Right cardiac atrium (tissue), 5 donors: ENCODE measurements around the gene APOB. TPM values are rescaled to one million over a fixed set of nuclear protein-coding genes. Genes with fewer than 3 reads are reported as not detected.

Experiments
- ATAC-seq, 2 donors: fragments of 200-7000 bp; cut with Tn5 transposase; one replicate each; pipeline versions ENCODE4 v1.8.0 to v1.9.1; 2020; ENCODE audit warnings: moderate library complexity in 2 of 2, mild to moderate bottlenecking in 1 of 2
- DNase-seq, 3 donors: peaks; one replicate each; pipeline ENCODE4 v3.0.0-alpha.2; 2020
- H3K27ac ChIP-seq: one replicate; pipeline ENCODE4 v1.5.1; 2013; ENCODE audit warnings: mild to moderate bottlenecking, low read length, control low read depth, moderate library complexity
- H3K27me3 ChIP-seq: one replicate; pipeline ENCODE4 v1.6.1; 2013; ENCODE audit not compliant: control insufficient read depth, insufficient read depth
- H3K4me1 ChIP-seq: one replicate; pipeline ENCODE4 v1.6.1; 2013; ENCODE audit warnings: low read length; ENCODE audit not compliant: control insufficient read depth, insufficient read depth
- H3K4me3 ChIP-seq: one replicate; pipeline ENCODE4 v1.5.1; 2013; ENCODE audit warnings: low read length, control low read depth
- H3K9me3 ChIP-seq: one replicate; pipeline ENCODE4 v1.6.1; 2013; ENCODE audit warnings: low read length; ENCODE audit not compliant: control insufficient read depth
- WGBS: extraction: QIAGEN DNeasy Blood & Tissue Kit; methylation state at CpG from one replicate; pipeline ENCODE4 v1.1.7; 2013; 5-methylcytosine and 5-hydroxymethylcytosine counted together
- intact Hi-C, 4 donors: fragments of 100-400 bp; cut with DNase I; formaldehyde crosslinking; loops; one replicate each; pipeline versions ENCODE4 v1.11.0 to v1.14.0; 2022 to 2023
- polyA plus RNA-seq: library from polyadenylated mRNA; stranded (reverse); fragments of 200-250 nt; gene quantifications from one replicate; pipeline ENCODE4 v1.2.3, GENCODE V29; 2013
- total RNA-seq, 4 donors: library from RNA; stranded (reverse); fragmentation: NEBNext Ultra II Directional; extraction: Animal tissue kit (Norgen Biotek cat#: 25700); gene quantifications; one replicate each; pipeline ENCODE4 v1.2.1, GENCODE V29; 2021
- donor health status: healthy with polysubstance abuse.
- donor health status: DM: no; HTN: yes; CAD: no.
- donor health status: DM: no; HTN: no; CAD: no.
- donor health status: DM: no; HTN: yes; CAD: no; lungs with severe emphysema.
- donor health status: DM: yes; HTN: yes; CAD: no.

APOB gene
- total and polyA plus RNA-seq, 5 donors, result 3.6 to 93.2 (median 15.8) TPM

DNA sequence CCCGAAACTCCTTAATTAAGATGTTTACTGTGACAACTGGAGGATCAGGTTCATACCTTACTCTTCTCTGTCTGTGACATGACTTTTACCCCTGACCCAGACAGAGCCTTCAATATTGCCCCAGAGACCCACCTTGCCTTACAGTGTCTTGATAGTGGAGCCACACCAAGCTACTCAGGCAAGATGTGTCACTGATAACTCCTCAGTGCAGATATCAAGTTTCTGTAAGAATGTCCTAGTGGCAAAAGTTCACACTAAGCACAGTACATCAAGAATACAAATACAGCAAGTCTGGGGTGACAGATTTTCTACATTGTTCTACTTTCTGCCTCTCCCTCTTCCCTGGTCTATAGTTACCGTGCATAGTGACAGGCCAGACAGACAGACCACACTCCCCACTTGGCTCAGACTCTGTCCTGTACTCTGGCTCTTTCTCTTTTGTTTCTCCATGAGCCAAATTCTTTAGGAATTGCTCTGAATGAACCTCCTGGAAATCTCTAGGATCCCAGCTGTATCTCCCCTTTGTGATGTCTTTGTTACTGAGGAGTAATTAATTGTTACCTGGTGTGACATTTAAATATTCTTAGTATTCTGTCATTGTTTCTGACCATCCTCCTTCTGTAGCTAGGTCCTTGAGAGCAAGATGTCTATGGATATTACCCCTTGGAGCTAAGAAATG lies 24.1 kb upstream of the APOB start:
- H3K27ac ChIP-seq, result no peak overlapping the region
- H3K4me1 ChIP-seq, result no peaks in the 10 kb centered on the region
- intact Hi-C loops, result loop anchor here in 1 of 4 donors (10.0 kb wide), 2 partner anchors 137 to 227 kb away; no protein-coding TSS in a partner anchor
- DNase-seq, result no peak
- WGBS, result 58% methylated on average over 2 of the region's 2 CpGs
- no peaks in the 10 kb centered on the region for H3K27me3 ChIP-seq
- H3K4me3 ChIP-seq, result no peak overlapping the region
- ATAC-seq, result no peak
- no peaks in the 10 kb centered on the region for H3K9me3 ChIP-seq

DNA sequence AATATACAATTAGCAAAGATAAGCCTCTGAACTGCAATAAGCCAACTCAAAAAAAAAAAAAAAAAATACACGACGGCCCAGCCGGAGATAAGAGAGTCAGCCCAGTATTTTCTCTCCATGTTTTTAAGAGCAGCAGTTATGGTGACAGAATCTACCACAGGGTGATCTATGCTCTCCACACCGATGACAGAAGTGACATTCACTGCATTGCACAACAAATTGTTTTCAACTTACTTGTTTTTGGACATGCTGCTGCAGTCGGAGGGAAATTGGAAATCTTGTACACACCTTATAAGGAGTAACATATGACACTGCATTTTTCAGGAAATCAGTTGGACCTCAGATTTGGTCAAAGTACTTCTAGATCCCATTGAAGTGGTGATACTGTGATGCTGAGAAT lies 23.3 kb upstream of the APOB start:
- DNase-seq (no peak), ATAC-seq (no peak)
- intact Hi-C loops, result loop anchor here in 1 of 4 donors (10.0 kb wide), 2 partner anchors 138 to 228 kb away; no protein-coding TSS in a partner anchor
- Histone ChIP-seq H3K4me1 (no peaks in the 10 kb centered on the region), H3K27me3 (no peaks in the 10 kb centered on the region), H3K4me3 (no peak overlapping the region), H3K9me3 (no peaks in the 10 kb centered on the region), H3K27ac (no peak overlapping the region)
- 44% methylated on average over 5 of the region's 5 CpGs for WGBS

DNA sequence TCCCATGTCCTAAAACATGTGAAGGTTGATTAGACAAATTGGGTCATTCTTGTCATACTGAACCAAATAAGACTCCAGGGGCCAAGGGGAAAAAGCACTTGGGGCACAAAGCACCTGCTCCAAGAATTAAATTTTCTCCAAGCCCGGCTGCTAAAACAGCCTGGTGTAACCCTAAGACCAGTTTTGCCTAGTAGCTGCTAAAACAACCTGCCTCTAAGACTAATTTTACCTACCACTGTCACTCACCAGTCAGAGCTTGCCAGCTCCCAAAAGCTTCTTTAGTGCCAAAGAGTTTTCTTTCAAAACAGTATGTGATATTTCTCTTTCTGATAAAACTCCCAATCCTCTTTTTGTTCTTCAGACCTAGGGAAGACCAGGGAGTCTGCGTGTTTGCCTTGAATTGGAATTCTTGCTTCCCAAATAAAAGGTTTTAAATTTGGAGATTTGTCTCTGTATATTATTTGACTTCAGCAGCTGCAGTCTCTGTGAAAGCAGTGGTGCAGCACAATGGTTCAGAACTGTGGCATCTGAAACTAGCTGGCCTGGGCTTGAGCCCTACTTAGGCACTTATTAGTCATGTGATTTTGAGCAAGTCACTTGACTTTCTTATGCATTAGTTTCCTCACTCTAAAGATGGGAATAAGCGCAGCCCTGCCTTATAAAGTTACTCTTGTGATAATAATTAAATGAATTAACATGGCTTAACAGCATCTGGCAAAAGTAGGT lies 16.2 kb upstream of the APOB start:
- 93% methylated on average over 3 of the region's 3 CpGs for WGBS

DNA sequence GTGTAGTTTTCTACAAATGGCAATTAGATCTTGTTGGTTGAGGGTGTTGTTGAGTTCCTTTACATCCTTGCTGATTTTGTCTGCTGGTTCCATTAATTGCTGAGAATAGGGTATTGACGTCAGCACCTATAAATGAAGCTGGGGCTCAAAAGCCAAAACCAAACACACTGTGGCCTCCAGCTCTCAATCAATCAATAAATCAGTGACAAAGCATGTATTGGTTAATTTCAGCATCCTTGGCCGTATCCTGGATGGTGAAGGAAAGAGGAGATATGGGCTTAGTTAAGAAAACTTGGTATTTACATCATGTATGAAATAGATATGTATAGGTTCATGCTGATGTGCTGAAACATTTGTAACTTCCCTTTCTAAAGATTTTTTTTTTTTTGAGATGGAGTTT lies 13.2 kb upstream of the APOB start:
- ATAC-seq (no peak), DNase-seq (no peak)
- no peaks in the 10 kb centered on the region for H3K27me3 ChIP-seq
- H3K4me3 ChIP-seq, result no peak overlapping the region
- H3K27ac ChIP-seq, result no peak overlapping the region
- H3K9me3 ChIP-seq, result no peaks in the 10 kb centered on the region
- WGBS, result 91% methylated on average over 2 of the region's 2 CpGs
- intact Hi-C loops, result no loop called here
- no peaks in the 10 kb centered on the region for H3K4me1 ChIP-seq

More for the DNA sequence above, 16.2 kb upstream of the APOB start:
- no peaks in the 10 kb centered on the region for H3K4me1 ChIP-seq
- intact Hi-C loops, result loop anchor here in 1 of 4 donors (10.0 kb wide), 2 partner anchors 145 to 235 kb away; no protein-coding TSS in a partner anchor
- no peak overlapping the region for H3K4me3 ChIP-seq
- no peaks in the 10 kb centered on the region for H3K27me3 ChIP-seq
- DNase-seq (no peak), ATAC-seq (no peak)
- H3K9me3 ChIP-seq, result no peaks in the 10 kb centered on the region
- H3K27ac ChIP-seq, result no peak overlapping the region

DNA sequence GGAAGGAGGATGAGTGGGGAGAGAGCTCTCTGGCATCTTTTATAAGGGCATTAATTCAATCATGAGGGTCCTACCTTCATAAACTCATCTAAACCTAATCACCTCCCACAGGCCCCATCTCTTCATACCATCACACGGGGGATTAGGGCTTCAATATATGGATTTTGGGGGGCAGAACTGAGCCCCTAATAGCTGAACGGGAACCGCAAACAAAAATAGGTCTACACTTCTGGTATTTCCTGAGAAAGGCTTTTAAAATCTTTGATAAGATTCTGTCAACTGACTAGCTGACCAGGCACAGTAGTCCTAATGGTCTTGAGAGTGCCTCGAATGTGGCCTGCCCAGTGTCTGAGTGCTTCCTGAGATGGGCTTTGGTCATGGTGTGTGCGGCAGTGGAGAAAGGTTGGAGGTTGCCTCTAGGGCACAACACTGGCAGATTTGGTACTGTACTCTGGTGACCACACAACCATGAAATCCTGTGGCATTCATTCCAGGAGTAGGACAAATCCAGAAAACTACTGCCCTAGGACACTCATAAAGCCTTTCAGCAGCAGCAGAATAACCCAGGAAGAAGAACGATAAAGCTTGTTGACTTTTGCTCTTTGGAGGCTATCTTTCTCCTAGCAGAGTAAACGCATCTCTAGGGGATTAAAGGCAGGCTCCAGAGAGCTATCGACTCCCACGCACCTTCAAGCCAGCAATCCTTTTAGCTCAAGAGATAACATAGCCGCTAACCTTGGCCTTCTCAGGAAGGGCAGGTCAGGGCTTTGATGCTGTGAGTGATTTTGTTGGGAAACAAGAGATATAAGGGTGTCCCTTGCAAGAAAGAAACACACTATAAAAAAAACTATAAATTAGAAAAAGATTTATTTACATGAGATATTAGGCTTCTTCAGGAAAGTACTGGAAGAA lies 12.3 kb upstream of the APOB start:
- Histone ChIP-seq H3K9me3 (no peaks in the 10 kb centered on the region), H3K4me3 (no peak overlapping the region), H3K4me1 (no peaks in the 10 kb centered on the region), H3K27ac (no peak overlapping the region), H3K27me3 (no peaks in the 10 kb centered on the region)
- ATAC-seq (no peak), DNase-seq (no peak)
- intact Hi-C loops, result no loop called here
- 54% methylated on average over 10 of the region's 10 CpGs for WGBS

DNA sequence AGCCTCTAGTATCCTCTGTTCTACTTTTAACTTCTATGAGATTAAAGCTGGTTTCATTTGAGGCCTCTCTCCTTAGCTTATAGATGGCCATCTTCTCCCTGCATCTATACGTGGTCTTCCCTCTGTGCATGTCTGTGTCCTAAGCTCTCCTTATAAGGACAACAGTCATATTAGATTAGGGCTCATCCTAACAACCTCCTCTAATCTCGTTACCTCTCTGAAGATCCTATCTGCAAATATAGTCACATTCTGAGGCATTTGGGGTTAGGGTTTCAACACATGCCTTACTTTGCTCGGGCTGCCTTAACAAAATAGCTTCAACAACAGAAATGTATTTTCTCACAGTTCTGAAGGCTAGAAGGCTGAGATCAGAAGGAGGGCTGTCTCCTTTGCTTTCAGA lies 11.6 kb upstream of the APOB start:
- Histone ChIP-seq H3K4me1 (no peaks in the 10 kb centered on the region), H3K27ac (no peak overlapping the region), H3K9me3 (no peaks in the 10 kb centered on the region), H3K4me3 (no peak overlapping the region), H3K27me3 (no peaks in the 10 kb centered on the region)
- WGBS, result 76% methylated on average over 3 of the region's 3 CpGs
- intact Hi-C loops, result no loop called here
- no peak for DNase-seq
- no peak for ATAC-seq

DNA sequence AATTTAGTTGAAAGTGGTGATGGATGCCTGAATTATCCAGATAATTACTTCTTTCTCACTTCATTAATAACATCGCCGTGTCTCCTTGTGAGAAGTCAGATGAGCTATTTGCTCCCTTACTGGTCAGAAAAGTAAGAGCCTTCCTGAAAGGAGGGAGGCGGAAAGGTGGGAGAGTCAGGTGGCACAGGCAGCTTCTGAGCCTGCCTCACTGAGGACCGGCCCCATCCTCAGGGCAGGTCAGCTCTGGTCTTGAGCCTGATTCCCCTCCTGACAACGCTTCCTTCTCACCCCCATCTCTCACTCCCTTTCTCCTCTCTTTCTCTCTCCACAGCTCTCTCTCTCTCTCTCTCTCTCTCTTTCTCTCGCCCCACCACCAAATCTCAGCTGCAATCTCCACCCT lies 10.1 kb upstream of the APOB start:
- intact Hi-C loops, result no loop called here
- H3K4me3 ChIP-seq, result no peak overlapping the region
- no peaks in the 10 kb centered on the region for H3K9me3 ChIP-seq
- no peaks in the 10 kb centered on the region for H3K27me3 ChIP-seq
- DNase-seq (no peak), ATAC-seq (no peak)
- WGBS, result 84% methylated on average over 6 of the region's 6 CpGs
- no peaks in the 10 kb centered on the region for H3K4me1 ChIP-seq
- H3K27ac ChIP-seq, result no peak overlapping the region

DNA sequence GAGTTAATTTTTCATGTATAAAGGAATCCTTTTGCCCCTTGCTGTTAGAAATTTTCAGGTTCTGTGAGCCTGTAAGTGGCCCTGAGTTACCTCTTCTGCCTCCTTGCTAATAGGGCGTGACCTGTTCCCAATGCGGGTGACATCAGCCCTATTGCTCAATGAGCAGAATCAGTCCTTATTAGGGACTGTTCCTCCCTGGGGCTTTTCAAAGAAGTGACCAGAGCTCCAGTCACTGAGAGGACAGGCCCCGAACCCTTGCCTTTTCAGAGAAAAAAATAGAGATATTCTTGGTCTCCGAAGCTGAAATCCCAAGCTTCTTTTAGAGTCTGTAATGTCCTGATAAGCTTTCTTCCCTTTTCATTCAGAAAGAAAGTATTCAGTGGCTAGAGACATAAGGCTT lies 8.2 kb upstream of the APOB start:
- Histone ChIP-seq H3K27ac (no peak overlapping the region), H3K4me3 (no peak overlapping the region), H3K4me1 (no peaks in the 10 kb centered on the region), H3K27me3 (no peaks in the 10 kb centered on the region), H3K9me3 (no peaks in the 10 kb centered on the region)
- DNase-seq (no peak), ATAC-seq (peak in 1 of 2 donors; percentile 62)
- intact Hi-C loops, result no loop called here
- WGBS, result 61% methylated on average over 4 of the region's 4 CpGs

DNA sequence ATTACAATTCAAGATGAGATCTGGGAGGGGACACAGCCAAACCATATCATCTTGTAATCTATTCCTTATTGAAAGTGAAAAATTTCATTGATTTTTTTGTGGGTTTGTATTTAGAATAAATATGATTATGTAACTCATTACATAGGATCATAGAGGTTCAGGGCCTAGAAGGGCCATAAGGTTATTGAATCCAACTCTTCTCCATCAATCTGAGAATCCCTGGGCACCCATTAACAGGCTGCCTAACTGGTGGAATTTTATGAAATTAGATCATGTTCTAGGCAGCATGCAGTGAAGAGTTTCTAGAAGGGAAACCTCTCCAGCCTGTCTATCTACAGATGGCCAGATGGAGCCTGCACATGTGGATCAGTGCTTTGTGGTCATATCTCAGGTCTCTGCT lies 6.3 kb upstream of the APOB start:
- intact Hi-C loops, result no loop called here
- DNase-seq, result no peak
- no peaks in the 10 kb centered on the region for H3K27me3 ChIP-seq

DNA sequence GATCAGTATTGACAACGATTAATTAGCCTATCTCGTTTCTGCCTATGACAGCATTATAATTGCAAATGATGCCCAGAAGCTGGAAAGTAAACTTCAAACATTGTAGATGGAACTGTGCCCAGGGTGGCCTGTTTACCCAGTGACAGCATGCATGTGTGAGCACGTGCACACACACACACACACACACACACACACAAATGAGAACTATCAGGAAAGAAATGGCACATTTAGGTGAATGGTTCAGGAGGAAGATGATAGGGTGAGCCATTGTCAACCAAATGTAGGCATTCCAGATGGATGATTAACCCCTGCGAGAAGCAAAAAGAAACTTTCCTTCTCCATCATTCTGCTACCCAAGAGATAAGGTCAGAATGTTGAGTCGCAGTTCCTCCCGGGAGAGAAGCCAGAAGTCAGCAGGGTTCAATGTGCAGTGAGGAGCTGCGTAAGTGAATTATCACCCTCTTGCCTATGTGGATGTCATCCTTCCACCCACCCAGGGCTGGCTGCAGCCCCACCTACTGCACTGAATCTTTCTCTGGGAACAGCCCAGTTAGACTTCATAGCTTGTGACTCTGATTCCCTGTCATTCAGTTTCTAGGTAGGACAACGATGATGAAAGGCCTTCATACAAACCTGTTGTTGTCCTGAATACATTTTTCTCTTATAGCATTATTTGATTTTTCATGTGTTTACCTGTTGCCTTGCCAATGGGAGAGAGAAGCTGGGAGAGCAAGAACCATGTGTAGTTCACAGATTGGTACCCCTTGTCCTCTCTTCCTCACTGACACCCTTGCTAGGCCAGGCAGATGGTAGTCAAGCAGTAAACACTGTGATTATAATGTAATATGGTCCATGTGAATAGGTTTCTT lies 3.5 kb upstream of the APOB start:
- intact Hi-C loops, result loop anchor here in 2 of 4 donors (10.0 kb wide), 1 partner anchor 267 kb away; no protein-coding TSS in a partner anchor
- DNase-seq, result peak in 1 of 3 donors; percentile 16

More for the DNA sequence above, 6.3 kb upstream of the APOB start:
- Histone ChIP-seq H3K27ac (no peak overlapping the region), H3K4me1 (no peaks in the 10 kb centered on the region), H3K4me3 (no peak overlapping the region), H3K9me3 (no peaks in the 10 kb centered on the region)
- ATAC-seq, result no peak

More for the DNA sequence above, 3.5 kb upstream of the APOB start:
- 32% methylated on average over 8 of the region's 8 CpGs for WGBS
- no peaks in the 10 kb centered on the region for H3K4me1 ChIP-seq
- ATAC-seq, result peak in 1 of 2 donors; percentile 55
- H3K4me3 ChIP-seq, result no peak overlapping the region
- no peaks in the 10 kb centered on the region for H3K27me3 ChIP-seq
- no peak overlapping the region for H3K27ac ChIP-seq
- H3K9me3 ChIP-seq, result no peaks in the 10 kb centered on the region
